Vagina (tissue), 2 donors: ENCODE measurements around the gene ANKFN1. TPM values are rescaled to one million over a fixed set of nuclear protein-coding genes. Genes with fewer than 3 reads are reported as not detected.

Experiments used
- DNase-seq, 2 donors: peaks; one replicate each; pipeline ENCODE4 v3.0.0-alpha.2; 2017; ENCODE audit errors: extremely low spot score in 2 of 2
- H3K27ac ChIP-seq: fragments of 200-600 bp; sonication (generic); one replicate; pipeline ENCODE4 v1.5.1; 2019
- H3K27me3 ChIP-seq: fragments of 200-600 bp; sonication (generic); one replicate; pipeline ENCODE4 v1.5.1; 2019
- H3K36me3 ChIP-seq, 2 donors: fragments of 200-600 bp; sonication (generic); one replicate each; pipeline ENCODE4 v1.5.1; 2017 to 2019
- H3K4me1 ChIP-seq: fragments of 200-600 bp; sonication (generic); one replicate; pipeline ENCODE4 v1.5.1; 2019
- H3K4me3 ChIP-seq, 2 donors: fragments of 200-600 bp; sonication (generic); 1 replicate in 1 of 2; 2 replicates in 1 of 2; pipeline ENCODE4 v1.5.1; 2016 to 2019
- H3K9me3 ChIP-seq: fragments of 200-600 bp; sonication (generic); one replicate; pipeline ENCODE4 v1.5.1; 2019
- POLR2A ChIP-seq, 2 donors: fragments of 450-650 bp; IDR thresholded peaks; one replicate each; pipeline ENCODE4 v1.6.1; 2017; ENCODE audit warnings: antibody characterized with exemption in 2 of 2, mild to moderate bottlenecking in 2 of 2, moderate library complexity in 2 of 2
- POLR2AphosphoS5 ChIP-seq, 2 donors: sonication (generic); formaldehyde crosslinking; IDR thresholded peaks; one replicate each; pipeline ENCODE4 v1.9.0; 2017; ENCODE audit warnings: antibody characterized with exemption in 2 of 2, mild to moderate bottlenecking in 2 of 2, low read depth in 1 of 2; ENCODE audit not compliant: insufficient read depth in 1 of 2
- intact Hi-C: fragments of 100-400 bp; cut with DNase I; formaldehyde crosslinking; loops from one replicate; pipeline ENCODE4 v1.15.1; 2023
- total RNA-seq: library from RNA; depleted of rRNA; stranded (reverse); fragments of >200 nt; gene quantifications from one replicate; pipeline ENCODE4 v1.2.3, GENCODE V29; 2016
- TF ChIP-seq, protein P1 (sequence below), 3 experiments: fragments of 450-650 bp in 2 of 3; fragments of 200-600 bp in 1 of 3; sonication (generic) in 1 of 3; IDR thresholded peaks; one replicate each; pipeline ENCODE4 v1.5.1; 2017 to 2019; ENCODE audit warnings: antibody characterized with exemption in 3 of 3, mild to moderate bottlenecking in 2 of 3, moderate library complexity in 2 of 3

ANKFN1 gene
- total RNA-seq, 1 donor from 2014 or later = 3.4 TPM

DNA sequence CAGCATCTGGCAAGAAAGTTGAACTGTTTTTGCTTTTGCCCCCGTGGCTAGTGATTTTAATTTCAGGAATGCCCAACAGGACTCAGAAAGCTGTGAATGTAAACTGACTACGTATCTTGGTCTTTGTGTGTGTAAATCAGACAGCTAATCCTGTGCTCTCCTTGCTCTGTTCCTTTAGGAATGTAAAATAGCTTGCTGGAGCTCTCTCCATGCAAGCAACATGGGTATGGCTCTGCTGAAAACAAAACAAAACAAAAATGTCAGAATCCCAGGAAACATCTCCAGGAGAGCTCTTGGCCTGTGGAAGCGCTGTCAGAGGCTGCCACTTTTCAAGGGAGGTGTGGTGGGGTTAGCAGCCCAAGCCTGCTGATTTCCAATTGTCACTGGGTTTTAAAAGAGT is 278.5 kb downstream of the ANKFN1 start:
- intact Hi-C loops = no loop called here
- Histone ChIP-seq H3K27ac (peak overlapping the region; percentile 13), H3K9me3 (no peaks in the 10 kb centered on the region), H3K4me3 (no peak overlapping the region), H3K4me1 (no peaks in the 10 kb centered on the region), H3K36me3 (no peaks in the 10 kb centered on the region), H3K27me3 (no peaks in the 10 kb centered on the region)
- no peak for DNase-seq
- TF ChIP-seq, protein P1, sequence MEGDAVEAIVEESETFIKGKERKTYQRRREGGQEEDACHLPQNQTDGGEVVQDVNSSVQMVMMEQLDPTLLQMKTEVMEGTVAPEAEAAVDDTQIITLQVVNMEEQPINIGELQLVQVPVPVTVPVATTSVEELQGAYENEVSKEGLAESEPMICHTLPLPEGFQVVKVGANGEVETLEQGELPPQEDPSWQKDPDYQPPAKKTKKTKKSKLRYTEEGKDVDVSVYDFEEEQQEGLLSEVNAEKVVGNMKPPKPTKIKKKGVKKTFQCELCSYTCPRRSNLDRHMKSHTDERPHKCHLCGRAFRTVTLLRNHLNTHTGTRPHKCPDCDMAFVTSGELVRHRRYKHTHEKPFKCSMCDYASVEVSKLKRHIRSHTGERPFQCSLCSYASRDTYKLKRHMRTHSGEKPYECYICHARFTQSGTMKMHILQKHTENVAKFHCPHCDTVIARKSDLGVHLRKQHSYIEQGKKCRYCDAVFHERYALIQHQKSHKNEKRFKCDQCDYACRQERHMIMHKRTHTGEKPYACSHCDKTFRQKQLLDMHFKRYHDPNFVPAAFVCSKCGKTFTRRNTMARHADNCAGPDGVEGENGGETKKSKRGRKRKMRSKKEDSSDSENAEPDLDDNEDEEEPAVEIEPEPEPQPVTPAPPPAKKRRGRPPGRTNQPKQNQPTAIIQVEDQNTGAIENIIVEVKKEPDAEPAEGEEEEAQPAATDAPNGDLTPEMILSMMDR (IDR thresholded peaks at IDR 0.05) = no peak
- no peak for TF ChIP-seq POLR2AphosphoS5 (IDR thresholded peaks at IDR 0.05; ENCODE audit: insufficient read depth in 1 of 2, low read depth in 1 of 2)
- no peak for TF ChIP-seq POLR2A (IDR thresholded peaks at IDR 0.05)

DNA sequence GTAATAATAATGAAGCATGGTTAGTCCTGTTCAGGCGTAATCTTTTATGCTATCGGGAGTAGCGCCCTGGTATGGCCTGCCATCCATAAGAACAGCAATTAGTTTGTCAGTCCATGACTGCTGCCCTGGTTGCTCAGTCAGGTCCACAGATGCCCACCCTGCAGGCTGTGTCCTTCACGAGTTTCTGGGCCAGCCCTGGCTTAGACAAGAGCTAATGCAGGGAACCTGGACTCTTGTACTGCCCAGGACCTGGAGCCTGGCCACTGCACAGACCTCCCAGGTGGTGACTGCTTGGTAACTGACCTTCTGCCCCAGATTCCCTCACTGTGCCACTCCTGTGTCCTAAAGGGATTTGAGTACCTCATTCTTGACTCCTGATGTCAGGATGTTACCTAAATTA is 279.2 kb downstream of the ANKFN1 start:
- no peak overlapping the region for H3K27ac ChIP-seq
- H3K4me3 ChIP-seq = no peak overlapping the region
- TF ChIP-seq, protein P1 (IDR thresholded peaks at IDR 0.05) = no peak
- TF ChIP-seq POLR2AphosphoS5 (IDR thresholded peaks at IDR 0.05; ENCODE audit: insufficient read depth in 1 of 2, low read depth in 1 of 2) = no peak
- no peak for TF ChIP-seq POLR2A (IDR thresholded peaks at IDR 0.05)
- intact Hi-C loops = no loop called here
- no peaks in the 10 kb centered on the region for H3K27me3 ChIP-seq
- DNase-seq = no peak
- no peaks in the 10 kb centered on the region for H3K4me1 ChIP-seq
- no peaks in the 10 kb centered on the region for H3K36me3 ChIP-seq
- H3K9me3 ChIP-seq = no peaks in the 10 kb centered on the region

DNA sequence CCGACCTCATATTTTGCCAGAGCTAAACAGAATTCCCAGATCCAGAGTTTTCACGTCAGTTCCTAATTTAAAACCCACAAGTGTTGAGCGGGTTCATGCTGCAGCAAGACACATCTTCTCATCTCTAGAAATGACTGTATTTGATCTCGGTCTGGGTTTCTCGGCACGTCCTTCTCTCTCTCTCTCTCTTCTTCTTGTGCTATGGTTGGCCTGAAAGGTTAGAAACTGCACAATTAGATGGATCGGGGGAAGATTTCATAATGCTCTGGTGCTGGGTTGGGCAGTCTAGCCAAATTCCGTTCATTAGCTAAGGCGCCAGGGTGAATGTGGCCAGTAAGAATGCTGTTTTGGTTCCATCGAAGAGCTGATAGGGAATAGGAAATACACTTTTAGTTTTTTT is 281.3 kb downstream of the ANKFN1 start:
- DNase-seq = no peak
- Histone ChIP-seq H3K4me1 (no peaks in the 10 kb centered on the region), H3K4me3 (no peak overlapping the region), H3K36me3 (no peaks in the 10 kb centered on the region), H3K27ac (no peak overlapping the region), H3K27me3 (no peaks in the 10 kb centered on the region), H3K9me3 (no peaks in the 10 kb centered on the region)
- no peak for TF ChIP-seq POLR2AphosphoS5 (IDR thresholded peaks at IDR 0.05; ENCODE audit: insufficient read depth in 1 of 2, low read depth in 1 of 2)
- TF ChIP-seq, protein P1 (IDR thresholded peaks at IDR 0.05) = no peak
- TF ChIP-seq POLR2A (IDR thresholded peaks at IDR 0.05) = no peak
- intact Hi-C loops = no loop called here

DNA sequence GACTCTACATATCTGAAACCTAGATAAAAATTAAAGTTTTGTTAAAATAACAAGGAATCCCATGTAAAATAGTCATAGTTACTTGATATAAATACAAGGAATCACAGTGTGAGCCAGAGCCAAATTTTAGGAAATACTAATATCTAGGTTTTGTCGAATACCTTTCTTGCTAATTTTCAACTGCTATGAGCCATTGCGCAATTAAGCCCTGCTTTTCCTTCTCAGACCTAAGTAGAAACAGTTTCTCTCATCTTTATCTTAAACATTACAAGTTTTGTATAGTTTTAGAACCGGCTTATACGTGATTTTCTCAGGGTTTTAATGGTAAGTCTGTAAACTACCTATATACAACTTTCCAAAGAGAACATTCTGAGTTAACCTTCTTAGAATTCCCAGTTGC is 282.9 kb downstream of the ANKFN1 start:
- H3K9me3 ChIP-seq = no peaks in the 10 kb centered on the region
- H3K36me3 ChIP-seq = no peaks in the 10 kb centered on the region
- H3K27ac ChIP-seq = no peak overlapping the region
- no peak for DNase-seq
- H3K27me3 ChIP-seq = no peaks in the 10 kb centered on the region
- no peaks in the 10 kb centered on the region for H3K4me1 ChIP-seq
- no peak overlapping the region for H3K4me3 ChIP-seq
- intact Hi-C loops = no loop called here
- no peak for TF ChIP-seq POLR2A (IDR thresholded peaks at IDR 0.05)
- TF ChIP-seq, protein P1 (IDR thresholded peaks at IDR 0.05) = no peak

DNA sequence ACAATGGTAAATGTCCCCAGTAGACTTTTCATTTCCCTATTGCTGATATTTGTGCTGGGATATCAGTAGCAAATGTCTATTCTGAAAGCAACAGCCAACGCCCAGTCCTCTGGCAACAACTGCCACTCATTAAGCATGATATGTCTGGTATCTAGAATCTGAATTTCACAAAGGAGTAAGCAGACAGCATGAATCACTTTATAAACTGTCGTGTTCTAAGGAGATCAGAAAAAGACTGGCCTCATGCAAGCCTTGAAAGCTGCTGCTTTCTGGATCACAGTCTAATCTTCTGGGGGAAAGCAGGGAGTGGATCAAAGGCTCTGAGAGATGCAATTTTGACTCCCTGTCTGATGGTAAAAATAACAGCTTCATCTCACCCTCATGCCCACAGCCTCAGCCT is 287.1 kb downstream of the ANKFN1 start:
- no peaks in the 10 kb centered on the region for H3K9me3 ChIP-seq
- H3K4me3 ChIP-seq = no peak overlapping the region
- DNase-seq = no peak
- no peak overlapping the region for H3K27ac ChIP-seq
- no peaks in the 10 kb centered on the region for H3K36me3 ChIP-seq
- no peaks in the 10 kb centered on the region for H3K4me1 ChIP-seq
- intact Hi-C loops = no loop called here
- TF ChIP-seq, protein P1 (IDR thresholded peaks at IDR 0.05) = no peak
- no peak for TF ChIP-seq POLR2A (IDR thresholded peaks at IDR 0.05)
- no peak for TF ChIP-seq POLR2AphosphoS5 (IDR thresholded peaks at IDR 0.05; ENCODE audit: insufficient read depth in 1 of 2, low read depth in 1 of 2)
- no peaks in the 10 kb centered on the region for H3K27me3 ChIP-seq
